Rectal smooth muscle tissue (tissue), 1 donor: Measurements from ENCODE around the gene UAP1L1.

Experiments
- H3K27ac ChIP-seq: one replicate; pipeline ENCODE4 v1.7.0; 2013; ENCODE audit warnings: low read depth, low read length, inconsistent platforms
- H3K27me3 ChIP-seq: one replicate; pipeline ENCODE4 v1.7.0; 2013; ENCODE audit warnings: low read length; ENCODE audit not compliant: control insufficient read depth, insufficient read depth
- H3K36me3 ChIP-seq: one replicate; pipeline ENCODE4 v1.7.0; 2013; ENCODE audit warnings: low read length; ENCODE audit not compliant: control insufficient read depth, insufficient read depth
- H3K4me1 ChIP-seq: one replicate; pipeline ENCODE4 v1.7.0; 2013; ENCODE audit warnings: low read length; ENCODE audit not compliant: control insufficient read depth, insufficient read depth
- H3K4me3 ChIP-seq: one replicate; pipeline ENCODE4 v1.7.0; 2013; ENCODE audit warnings: low read length
- H3K9ac ChIP-seq: one replicate; pipeline ENCODE4 v1.7.0; 2013; ENCODE audit warnings: low read length

The UAP1L1 gene

GRCh38 chr9:137127301-137128157 is 50.2 kb downstream of the UAP1L1 start:
- peak overlapping the region; percentile 54 for H3K4me3 ChIP-seq
- no peak overlapping the region for H3K27ac ChIP-seq
- no peaks in the 10 kb centered on the region for H3K27me3 ChIP-seq
- H3K36me3 ChIP-seq, result no peaks in the 10 kb centered on the region
- H3K4me1 ChIP-seq, result no peaks in the 10 kb centered on the region
- no peak overlapping the region for H3K9ac ChIP-seq

GRCh38 chr9:137128158-137128861 is 51.0 kb downstream of the UAP1L1 start:
- H3K27me3 ChIP-seq, result no peaks in the 10 kb centered on the region
- H3K36me3 ChIP-seq, result no peaks in the 10 kb centered on the region
- H3K4me3 ChIP-seq, result peak overlapping the region; percentile 80
- no peak overlapping the region for H3K27ac ChIP-seq
- no peak overlapping the region for H3K9ac ChIP-seq
- no peaks in the 10 kb centered on the region for H3K4me1 ChIP-seq

DNA sequence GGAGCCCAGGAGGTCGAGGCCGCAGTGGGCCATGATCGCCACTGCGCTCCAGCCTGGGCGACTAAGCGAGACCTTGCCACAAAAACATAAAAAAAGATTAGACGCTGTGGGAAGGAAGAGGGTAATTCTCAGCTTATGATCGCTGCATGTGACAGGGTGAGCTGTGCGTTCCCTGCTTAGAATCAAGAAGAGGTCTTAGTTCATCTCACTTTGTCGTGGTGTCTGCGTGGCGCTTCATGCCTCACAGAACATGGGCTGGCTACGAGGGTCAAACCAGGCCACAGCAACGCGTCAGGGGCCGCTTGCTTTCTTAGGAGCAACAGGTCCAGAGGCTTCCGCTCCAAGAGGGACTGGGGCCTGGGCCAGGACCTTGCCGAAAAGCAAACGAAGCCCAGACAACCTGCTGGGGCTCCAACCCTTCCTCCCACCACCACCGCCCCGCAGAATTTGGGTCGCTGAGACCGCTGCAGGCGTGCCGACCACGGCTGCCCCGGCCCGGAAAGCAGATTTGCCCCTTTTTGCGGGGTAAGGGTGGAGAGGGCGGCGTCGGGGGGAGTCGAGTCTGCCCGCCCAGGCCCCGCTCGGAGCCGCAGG is 51.6 kb downstream of the UAP1L1 start:
- Histone ChIP-seq H3K9ac (no peak overlapping the region), H3K4me1 (no peaks in the 10 kb centered on the region), H3K27ac (peak overlapping the region; percentile 56), H3K36me3 (no peaks in the 10 kb centered on the region), H3K27me3 (no peaks in the 10 kb centered on the region), H3K4me3 (peak overlapping the region; percentile 80)

DNA sequence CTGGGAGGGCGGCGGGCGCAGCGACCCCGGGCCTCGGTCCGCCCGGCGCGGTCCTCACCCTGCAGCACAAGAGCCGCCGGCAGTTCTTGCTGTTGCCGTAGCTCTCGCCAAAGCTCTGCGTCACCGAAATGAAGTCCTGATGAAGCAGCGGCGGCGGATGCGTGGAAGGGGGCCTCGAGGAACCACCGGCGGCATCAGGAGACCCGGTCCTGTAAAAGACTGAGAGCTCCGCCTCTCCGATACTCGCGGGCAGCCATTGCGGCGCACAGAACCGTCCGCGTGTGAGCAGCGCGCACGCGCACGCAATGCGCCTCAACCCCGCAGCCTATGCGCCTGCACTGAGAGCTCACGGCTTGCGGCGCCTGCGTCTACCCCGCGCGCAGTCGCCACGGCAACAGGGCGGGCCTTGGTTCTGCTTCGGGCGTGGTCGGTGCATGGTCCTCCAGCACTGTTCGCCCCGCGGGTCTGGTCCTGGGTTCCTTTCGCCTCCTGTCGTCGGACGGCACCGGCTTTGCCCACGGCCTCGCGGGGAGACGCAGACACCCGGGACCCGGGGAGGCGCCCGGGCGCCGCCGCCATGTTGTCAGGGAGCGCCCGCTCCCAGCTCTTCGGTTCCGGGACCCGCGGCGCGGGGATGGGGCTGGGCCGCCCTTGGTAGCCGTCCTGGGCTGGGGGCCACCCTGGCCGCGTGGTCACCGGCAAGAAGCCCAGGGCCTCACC is 52.3 kb downstream of the UAP1L1 start:
- peak overlapping the region; percentile 56 for H3K27ac ChIP-seq
- H3K9ac ChIP-seq, result no peak overlapping the region
- H3K4me3 ChIP-seq, result peak overlapping the region; percentile 80
- no peaks in the 10 kb centered on the region for H3K27me3 ChIP-seq
- H3K36me3 ChIP-seq, result no peaks in the 10 kb centered on the region
- H3K4me1 ChIP-seq, result no peaks in the 10 kb centered on the region

GRCh38 chr9:137130176-137130755 is 52.9 kb downstream of the UAP1L1 start:
- Histone ChIP-seq H3K4me3 (peak overlapping the region; percentile 80), H3K4me1 (no peaks in the 10 kb centered on the region), H3K27me3 (no peaks in the 10 kb centered on the region), H3K27ac (no peak overlapping the region), H3K36me3 (no peaks in the 10 kb centered on the region), H3K9ac (no peak overlapping the region)
